Measurements from ENCODE around the gene SHC3.

The SHC3 gene

GRCh38 chr9:89191004-89191403, 12.4 kb upstream of the SHC3 start:
- no peaks in the 10 kb centered on the region for H3K4me1 ChIP-seq
- H3K36me3 ChIP-seq = no peaks in the 10 kb centered on the region
- DNase-seq = no peak
- intact Hi-C loops (cut with DNase I; ENCODE audit: low total_unique reads) = no loop called here
- H3K27ac ChIP-seq = no peak overlapping the region
- no peak overlapping the region for H3K4me3 ChIP-seq
- H3K27me3 ChIP-seq = no peaks in the 10 kb centered on the region
- TF ChIP-seq, protein P1, sequence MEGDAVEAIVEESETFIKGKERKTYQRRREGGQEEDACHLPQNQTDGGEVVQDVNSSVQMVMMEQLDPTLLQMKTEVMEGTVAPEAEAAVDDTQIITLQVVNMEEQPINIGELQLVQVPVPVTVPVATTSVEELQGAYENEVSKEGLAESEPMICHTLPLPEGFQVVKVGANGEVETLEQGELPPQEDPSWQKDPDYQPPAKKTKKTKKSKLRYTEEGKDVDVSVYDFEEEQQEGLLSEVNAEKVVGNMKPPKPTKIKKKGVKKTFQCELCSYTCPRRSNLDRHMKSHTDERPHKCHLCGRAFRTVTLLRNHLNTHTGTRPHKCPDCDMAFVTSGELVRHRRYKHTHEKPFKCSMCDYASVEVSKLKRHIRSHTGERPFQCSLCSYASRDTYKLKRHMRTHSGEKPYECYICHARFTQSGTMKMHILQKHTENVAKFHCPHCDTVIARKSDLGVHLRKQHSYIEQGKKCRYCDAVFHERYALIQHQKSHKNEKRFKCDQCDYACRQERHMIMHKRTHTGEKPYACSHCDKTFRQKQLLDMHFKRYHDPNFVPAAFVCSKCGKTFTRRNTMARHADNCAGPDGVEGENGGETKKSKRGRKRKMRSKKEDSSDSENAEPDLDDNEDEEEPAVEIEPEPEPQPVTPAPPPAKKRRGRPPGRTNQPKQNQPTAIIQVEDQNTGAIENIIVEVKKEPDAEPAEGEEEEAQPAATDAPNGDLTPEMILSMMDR (IDR thresholded peaks at IDR 0.05) = no peak
- peaks cover 0 to 7% (median 0%) of the 10 kb centered on the region in 3 donors for H3K9me3 ChIP-seq

DNA sequence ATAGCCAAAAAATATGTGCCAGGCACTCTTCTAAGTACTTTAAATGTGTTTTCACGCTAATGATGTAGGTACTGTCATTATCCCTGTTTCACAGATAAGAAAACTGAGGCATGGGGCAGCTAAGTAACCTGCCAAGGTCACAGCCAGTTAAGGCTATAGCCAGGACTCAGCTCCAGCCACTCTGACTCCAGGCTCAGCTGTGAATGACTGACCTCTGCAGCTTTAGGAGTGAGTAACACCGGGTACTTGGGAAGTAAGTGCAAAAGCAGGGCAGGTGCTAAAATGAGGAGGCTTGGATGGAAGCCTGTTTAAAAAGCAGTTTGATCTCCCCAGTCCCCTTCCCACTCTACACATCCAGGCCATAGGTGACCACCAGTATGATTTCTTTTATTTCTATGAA, 10.6 kb upstream of the SHC3 start:
- Histone ChIP-seq H3K4me3 (no peak overlapping the region), H3K4me1 (no peaks in the 10 kb centered on the region), H3K27me3 (peaks cover 0 to 4% of the 10 kb centered on the region in 2 donors), H3K9me3 (peaks cover 0 to 7% (median 0%) of the 10 kb centered on the region in 3 donors), H3K36me3 (no peaks in the 10 kb centered on the region), H3K27ac (no peak overlapping the region)
- no peak for DNase-seq
- TF ChIP-seq, protein P1 (IDR thresholded peaks at IDR 0.05) = no peak
- intact Hi-C loops (cut with DNase I; ENCODE audit: low total_unique reads) = no loop called here

GRCh38 chr9:89187950-89188349, 9.3 kb upstream of the SHC3 start:
- TF ChIP-seq, protein P1 (IDR thresholded peaks at IDR 0.05) = no peak
- Histone ChIP-seq H3K27ac (no peak overlapping the region), H3K4me1 (no peaks in the 10 kb centered on the region), H3K36me3 (no peaks in the 10 kb centered on the region), H3K4me3 (no peak overlapping the region), H3K27me3 (peaks cover 0 to 5% of the 10 kb centered on the region in 2 donors), H3K9me3 (peaks cover 0 to 7% (median 0%) of the 10 kb centered on the region in 3 donors)
- intact Hi-C loops (cut with DNase I; ENCODE audit: low total_unique reads) = no loop called here
- no peak for DNase-seq

- Histone ChIP-seq H3K36me3 (no peaks in the 10 kb centered on the region), H3K27ac (no peak overlapping the region), H3K4me3 (no peak overlapping the region), H3K27me3 (peaks cover 0 to 5% of the 10 kb centered on the region in 2 donors), H3K4me1 (no peaks in the 10 kb centered on the region), H3K9me3 (peaks cover 0 to 6% (median 0%) of the 10 kb centered on the region in 3 donors)
- DNase-seq = no peak
- TF ChIP-seq, protein P1 (IDR thresholded peaks at IDR 0.05) = no peak
- intact Hi-C loops (cut with DNase I; ENCODE audit: low total_unique reads) = no loop called here
Observed at GRCh38 chr9:89187541-89187940, 8.9 kb upstream of the SHC3 start.

DNA sequence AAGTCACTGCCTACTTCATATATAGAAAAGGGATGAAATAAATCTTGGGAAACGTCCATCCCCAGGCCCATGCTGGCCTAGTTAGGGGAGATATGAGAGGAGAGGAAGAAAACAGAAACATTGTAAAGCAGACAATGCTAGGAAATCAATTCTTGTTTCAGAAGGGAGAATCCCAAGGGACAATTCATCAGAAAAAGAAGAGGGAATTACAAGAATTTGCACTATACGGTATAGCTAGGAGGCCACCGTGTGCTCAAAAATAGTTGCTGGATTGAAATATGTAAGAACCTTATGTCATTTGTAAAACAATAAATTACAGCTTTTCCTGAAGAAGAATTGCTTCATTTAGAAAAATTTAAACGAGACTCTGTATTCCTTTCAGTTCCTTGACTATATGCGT, 8.3 kb upstream of the SHC3 start:
- peaks cover 0 to under 1% (median 0%) of the 10 kb centered on the region in 3 donors for H3K9me3 ChIP-seq
- intact Hi-C loops (cut with DNase I; ENCODE audit: low total_unique reads) = no loop called here
- H3K36me3 ChIP-seq = no peaks in the 10 kb centered on the region
- H3K4me3 ChIP-seq = no peak overlapping the region
- H3K27ac ChIP-seq = no peak overlapping the region
- H3K4me1 ChIP-seq = no peaks in the 10 kb centered on the region
- TF ChIP-seq, protein P1 (IDR thresholded peaks at IDR 0.05) = no peak
- peaks cover 0 to 5% of the 10 kb centered on the region in 2 donors for H3K27me3 ChIP-seq
- DNase-seq = no peak

DNA sequence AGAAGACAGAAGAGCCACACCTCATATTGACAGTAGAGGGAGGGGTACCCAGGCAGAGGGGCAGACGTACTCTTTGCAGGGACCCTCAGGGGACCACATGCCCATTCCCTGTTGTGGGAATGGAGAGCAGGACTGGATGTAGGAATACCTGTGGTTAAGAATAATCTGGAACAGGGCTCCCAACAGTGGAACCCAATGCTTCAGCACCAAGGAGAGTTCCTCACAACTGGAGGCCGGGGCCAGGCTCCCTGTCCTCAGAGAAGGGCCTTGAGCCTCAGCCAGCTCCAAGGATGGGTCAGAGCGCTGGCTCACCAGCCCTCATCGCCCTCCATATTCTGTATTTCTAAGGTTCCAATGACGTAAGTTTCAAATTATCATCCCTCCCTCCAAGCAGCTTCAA, 7.4 kb upstream of the SHC3 start:
- intact Hi-C loops (cut with DNase I; ENCODE audit: low total_unique reads) = no loop called here
- no peaks in the 10 kb centered on the region for H3K9me3 ChIP-seq
- peaks cover 0 to 1% (median 0%) of the 10 kb centered on the region in 4 donors for H3K4me1 ChIP-seq
- no peak overlapping the region for H3K27ac ChIP-seq
- TF ChIP-seq, protein P1 (IDR thresholded peaks at IDR 0.05) = no peak
- no peaks in the 10 kb centered on the region for H3K36me3 ChIP-seq
- no peak overlapping the region for H3K4me3 ChIP-seq
- DNase-seq = no peak
- peaks cover 0 to 5% of the 10 kb centered on the region in 2 donors for H3K27me3 ChIP-seq

Measured in tibial artery (tissue), 4 donors.